HG02610 (cell line): ENCODE data around the gene ABCA3.

Experiments used
- ATAC-seq: cut with Tn5 transposase; IDR thresholded peaks from one replicate; pipeline ENCODE4 v1.9.1; 2021; ENCODE audit warnings: mild to moderate bottlenecking, moderate library complexity; ENCODE audit not compliant: unreplicated experiment

The ABCA3 gene

DNA sequence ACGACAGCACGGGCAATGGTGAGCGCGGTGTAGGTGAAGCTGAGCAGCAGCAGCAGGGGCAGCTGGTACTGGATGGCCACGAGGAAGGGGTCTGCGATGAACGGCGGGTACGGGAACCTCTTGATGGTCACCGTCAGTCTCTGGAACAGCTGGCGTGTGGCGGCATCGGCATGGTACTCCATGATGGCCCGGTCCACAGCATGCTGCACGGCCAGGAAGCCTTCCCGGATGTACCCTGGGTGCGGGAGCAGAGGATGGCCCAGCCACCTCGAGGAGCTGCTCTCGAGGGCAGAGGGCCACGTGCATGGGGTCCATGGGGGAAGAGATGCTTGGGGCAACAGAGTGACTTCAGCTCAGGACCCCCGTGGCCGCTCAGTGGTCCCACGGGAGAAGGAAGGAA is 20.9 kb downstream of the ABCA3 start:
- ATAC-seq: no peak

DNA sequence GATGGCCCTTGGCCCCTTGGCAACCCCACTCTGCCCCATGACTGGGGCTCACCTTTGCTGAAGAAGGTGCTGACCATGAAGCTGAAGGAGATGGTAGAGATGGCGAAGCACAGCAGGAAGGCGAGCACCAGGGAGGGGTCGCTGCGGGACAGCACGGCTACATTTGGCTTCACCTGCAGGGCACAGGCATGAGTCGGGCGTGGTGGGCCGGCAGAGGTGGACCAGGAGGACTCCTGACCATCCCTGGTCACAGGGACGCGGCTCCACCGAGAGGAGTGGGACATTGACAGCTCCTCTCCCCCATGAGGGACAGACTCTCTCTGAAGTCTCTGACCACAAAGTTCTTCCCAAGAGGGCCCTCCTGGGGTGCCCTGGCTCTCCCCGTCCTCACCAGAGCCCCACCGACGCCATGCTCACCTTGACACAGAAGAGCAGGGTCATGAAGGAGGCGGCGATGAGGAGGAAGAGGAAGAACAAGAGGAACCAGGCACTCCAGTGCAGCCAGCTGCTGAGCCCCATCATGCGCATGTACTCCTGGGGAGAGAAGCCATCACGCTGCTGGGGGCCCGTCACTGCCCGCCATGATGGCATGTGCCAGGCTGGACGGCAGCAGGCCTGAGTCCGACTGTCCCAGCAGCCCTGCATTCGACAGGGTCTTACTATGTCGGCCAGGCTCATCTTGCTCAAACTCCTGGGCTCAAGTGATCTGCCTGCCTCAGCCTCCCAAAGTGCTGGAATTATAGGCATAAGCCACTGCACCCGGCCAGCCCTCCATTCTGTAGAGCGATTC is 23.1 kb downstream of the ABCA3 start:
- no peak for ATAC-seq

DNA sequence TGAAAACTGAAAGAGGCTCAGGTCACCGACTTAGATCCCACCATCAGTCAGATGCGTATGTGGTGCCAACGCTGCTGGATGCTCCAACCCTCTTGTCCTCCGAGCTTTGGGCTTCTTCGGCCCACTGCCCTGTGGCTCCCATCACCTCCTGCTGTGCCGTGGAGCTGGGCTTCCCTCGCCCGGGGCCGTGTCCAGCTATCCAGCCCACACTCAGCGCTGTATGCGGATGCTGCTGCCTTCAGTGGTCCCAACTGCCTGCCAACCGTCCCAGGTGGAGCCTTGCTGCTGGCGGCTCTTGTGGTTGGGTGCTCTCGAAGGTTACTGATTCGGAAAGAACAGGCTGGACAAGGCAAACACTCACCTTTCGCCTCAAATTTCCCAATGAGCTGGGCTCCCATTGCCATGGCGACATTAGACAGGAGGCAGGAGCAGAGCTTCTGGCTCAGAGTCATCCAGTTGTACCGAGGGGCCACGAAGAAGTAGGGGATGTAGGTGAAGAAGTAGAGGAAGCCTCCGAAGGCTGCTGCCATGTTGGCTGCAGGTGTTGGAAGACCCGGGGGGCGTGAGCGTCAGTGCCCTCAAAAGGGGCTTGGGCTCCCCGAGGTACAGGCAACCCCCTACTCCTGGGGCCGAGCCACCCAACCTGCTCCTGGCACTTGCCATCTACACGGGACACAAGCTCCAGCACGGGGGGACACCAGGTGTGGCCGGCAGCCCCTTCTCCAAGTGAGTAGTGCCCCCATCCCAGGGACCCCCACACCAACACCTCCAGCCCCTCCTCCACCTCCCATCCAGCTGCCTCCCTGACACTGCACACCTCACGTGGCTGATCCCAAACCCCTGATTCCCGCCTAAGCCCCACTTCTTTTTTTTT is 32.2 kb downstream of the ABCA3 start:
- ATAC-seq: no peak

DNA sequence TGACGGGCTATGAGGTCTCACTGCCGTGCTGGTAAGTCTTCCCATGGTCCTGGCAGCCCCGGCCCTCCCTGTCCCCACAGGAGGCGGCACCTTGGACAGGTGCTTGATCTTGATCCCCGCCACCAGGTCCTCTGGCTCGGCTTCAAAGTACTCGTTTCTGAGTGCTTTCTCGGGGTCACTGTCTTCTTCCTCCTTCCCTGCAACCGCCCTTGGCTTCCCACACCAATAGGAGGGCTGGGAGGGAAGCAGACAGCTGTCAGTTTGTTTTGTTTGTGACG is 40.7 kb downstream of the ABCA3 start:
- ATAC-seq: no peak

DNA sequence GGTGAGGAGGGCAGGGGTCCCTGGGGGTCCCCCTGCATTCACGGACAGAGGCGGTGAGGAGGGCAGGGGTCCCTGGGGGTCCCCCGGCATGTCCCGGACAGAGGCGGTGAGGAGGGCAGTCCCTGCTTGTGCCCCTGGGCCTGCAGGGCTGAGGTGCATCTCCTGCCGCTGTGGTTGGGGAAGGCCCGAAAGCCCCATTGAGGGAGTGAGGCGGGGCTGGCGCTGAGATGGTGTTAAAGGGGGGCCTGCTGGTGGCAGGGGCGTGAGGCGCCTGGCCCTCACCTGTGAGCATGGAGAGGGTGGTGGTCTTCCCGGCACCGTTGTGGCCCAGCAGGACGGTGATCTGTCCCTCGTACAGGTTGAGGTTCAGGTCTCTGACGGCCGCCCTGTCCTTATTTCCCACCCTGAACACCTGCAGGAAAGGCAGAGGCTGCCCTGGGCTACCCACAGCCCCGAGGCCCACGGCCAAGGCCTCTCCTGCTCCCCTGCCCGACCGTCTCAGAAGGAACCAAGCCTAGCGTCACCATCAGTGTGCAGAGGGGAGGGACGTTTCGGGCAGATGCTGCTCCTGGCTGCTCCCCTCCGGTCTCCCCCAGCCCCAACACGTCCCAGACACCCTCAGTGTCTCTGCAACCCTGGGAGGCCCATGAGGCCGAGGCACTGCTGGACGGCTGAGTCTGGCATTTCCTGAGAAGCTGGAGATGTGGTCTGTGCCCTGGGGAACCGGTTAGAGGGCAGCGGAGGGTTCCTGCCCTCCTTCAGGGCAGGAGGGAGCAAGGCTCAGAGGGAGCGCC is 41.2 kb downstream of the ABCA3 start:
- ATAC-seq: no peak

DNA sequence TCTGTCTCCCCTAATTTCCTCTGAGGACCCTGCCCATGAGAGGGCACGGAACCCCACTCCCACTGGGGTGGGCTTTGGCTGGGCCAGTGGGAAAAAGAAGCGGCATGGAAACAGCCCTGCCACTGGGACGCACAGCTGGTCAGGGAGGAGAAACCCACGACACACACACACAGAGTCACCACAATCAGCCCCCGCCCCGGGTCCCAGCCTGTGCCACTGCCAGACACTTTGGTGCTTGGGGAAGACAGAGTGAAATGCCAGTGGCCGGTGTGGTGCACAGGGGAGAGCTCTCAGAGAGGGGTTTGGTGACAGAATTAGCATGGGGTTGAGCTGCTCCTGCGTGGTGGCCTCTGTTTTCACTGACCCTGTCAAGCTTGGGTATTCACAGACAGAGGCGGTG is 41.9 kb downstream of the ABCA3 start:
- ATAC-seq: no peak

DNA sequence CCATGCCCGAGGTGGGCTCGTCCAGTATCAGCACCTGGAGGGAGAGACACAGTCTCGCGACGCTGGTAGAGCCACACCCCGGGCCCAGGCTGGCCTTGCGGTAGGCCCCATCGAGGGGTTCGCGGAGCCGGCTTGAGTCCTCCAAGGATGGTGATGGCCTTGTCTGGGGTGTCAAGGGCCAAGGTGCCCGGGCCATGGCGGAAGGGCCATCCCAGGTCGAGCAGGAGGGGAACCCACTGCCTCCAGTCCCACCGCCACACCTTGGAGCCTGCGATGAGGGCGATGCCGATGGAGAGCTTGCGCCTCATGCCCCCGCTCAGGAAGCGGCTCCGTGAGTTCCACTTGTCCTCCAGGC is 43.0 kb downstream of the ABCA3 start:
- ATAC-seq: no peak

DNA sequence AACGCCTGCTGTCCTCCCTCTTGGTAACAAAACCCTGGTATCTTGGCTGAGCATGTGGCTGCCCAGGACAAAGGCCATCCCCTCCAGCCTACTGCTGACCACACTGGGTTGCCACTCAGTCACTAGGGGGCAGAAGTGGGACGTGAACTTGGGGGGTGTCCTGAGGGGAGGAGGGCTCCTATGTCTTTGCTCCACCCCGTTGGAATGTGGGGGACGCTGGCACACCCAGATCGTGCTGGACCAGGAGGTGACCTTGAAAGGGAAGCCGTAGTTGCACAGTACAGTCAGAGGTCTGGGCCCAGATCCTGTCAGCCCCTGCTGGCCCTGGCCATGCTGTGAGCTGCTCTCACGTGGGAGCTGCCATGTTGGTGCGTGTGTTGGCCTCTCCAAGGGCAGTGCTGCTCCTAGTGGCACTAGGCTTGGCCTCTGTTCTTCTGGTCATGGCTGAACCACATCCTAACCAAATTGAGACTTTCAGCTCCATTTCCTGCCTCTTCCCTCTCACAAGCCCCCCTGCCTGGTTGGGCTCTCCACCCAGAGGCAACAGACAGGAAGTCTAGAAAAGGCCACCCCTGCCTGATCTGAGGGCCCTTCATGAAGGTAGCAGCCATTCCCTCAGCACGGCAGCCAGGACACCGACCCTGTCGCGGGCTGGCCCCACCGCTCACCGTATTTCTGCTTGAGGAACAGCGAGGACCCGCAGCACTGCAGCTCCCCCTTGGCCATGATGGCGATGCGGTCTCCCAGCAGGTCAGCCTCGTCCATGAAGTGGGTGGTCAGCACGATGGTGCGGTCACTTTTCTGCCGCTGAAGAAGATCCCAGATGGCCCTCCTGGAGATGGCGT is 43.6 kb downstream of the ABCA3 start:
- ATAC-seq: no peak

DNA sequence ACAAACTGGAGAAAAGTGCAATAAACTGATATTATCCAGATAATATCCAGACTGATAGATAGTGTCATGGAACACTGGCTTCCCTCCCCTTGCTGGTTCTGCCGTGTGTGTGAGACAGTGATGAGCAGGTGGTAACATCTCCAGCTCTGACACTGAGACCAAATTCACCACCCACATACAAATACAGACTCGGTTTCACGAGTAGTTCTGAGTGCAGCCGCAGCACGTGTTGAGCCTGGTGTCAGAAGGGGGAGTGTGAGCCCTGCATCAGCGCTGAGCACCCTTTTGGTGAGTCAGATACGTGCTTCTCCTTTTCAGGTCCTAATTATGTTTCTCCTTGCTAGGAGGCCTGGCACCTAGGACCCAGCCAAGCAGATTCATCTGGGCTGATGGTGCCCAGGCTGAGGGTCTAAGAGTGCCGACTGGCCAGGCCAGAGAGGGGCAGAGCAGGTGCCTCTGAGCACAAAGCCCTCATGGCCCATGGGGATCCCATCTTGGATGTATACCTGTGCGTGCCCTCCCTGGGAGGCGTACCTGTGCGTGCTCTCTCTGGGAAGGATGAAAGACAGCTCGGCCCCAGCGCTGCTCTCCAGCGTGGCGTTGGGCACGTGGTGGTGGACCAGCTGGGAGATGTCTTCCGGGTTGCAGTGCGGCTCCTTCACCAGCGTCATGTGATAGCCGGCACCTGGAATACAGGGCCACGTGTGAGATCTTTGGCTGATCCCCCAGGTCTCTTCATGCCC is 45.3 kb downstream of the ABCA3 start:
- no peak for ATAC-seq

DNA sequence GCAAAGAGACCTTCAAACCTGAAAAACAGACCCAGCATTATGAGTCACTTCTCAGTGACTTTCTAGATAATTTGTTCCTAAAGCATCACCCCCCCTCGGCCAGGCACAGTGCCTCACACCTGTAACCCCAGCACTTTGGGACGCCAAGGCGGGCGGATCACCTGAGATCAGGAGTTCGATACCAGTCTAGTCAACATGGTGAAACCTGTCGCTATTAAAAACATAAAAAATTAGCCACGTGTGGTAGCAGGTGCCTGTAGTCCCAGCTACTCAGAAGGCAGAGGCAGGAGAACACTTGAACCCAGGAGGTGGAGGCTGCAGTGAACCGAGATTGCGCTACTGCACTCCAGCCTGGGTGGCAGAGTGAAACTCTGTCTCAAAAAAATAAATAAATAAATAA is 48.3 kb downstream of the ABCA3 start:
- ATAC-seq: no peak

DNA sequence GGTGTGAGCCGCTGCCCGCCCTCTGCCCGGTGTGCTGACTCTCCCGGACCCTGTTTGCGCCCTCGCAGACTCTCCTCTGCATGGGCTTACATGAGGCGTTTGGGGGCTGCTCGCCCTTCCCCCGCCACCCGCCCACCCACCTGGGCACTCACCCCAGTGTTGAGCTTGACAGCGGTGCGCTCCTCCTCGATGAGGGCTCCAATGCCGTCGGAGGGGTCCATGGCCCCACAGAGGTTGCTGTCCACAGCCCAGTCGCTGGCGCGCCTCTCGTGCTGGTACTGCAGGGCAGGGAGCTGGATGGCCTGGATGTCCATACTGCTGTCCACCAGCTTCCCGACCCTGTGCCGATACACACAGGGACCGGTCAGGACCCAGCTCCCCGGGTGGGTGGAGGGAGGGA is 51.2 kb downstream of the ABCA3 start:
- no peak for ATAC-seq

DNA sequence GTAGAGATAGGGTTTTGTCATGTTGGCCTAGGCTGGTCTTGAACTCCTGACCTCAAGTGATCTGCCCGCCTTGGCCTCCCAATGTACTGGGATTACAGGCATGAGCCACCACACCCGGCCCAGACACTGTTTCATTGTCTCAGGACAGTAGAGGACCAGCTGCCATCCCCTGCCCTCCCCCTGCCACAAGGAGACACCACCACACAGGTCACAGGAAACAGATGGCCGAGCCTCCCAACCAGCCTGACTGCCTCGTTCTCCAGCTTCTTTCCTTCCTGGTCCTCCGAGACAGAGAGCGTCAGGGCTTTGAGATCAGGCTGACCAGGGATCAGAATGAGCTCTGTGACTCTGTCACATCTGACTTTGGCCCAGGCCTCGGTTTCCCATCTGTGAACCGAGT is 51.8 kb downstream of the ABCA3 start:
- ATAC-seq: no peak

DNA sequence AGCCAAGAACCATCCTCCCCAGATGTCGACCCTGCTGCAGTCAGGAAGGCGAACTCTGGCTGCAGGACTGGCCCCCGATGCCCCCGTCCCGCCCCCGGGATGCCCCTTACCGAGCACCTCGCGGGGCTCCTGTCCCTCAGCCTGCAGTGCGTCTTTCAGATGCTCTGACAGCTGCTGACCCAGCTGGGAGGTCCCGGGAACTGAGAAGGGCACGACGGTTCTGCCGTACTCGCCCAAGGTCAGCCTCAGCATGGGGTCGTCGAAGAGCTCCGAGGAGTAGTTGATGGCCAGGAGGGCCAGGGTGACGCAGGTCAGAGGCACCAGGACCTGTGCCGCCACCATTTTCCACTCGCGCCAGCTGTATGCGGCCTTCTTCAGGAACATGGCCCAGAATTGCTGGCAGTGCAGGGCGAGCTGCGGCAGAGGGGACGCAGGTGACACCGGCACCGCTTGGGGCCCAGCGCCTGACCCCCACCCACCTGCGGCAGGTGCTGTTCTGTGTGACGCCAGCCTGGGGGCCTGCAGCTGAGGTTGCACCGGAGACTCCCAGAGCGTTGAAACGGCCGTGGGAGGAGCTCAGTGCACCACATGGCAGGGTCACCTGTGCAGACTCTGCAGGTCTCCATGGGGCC is 52.5 kb downstream of the ABCA3 start:
- ATAC-seq: no peak

DNA sequence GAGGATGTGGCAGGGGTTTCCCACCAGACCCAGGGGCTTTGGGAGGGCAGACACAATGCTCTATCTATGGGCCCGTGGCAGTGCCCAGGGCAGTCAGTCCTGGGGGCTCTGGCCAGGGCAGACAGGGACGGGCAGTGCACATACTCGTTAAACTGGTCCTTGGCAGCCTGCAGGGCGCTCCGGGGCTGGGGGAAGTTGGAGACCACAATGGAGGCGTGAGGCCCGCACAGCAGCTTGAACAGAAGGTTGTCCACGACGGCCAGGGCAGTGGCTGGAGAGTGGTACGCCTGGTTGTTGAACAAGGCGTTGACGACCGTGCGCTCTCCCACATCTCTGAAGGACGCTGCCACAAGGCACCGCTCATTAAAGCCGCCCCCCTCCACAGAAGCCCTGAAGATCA is 54.0 kb downstream of the ABCA3 start:
- ATAC-seq: no peak

DNA sequence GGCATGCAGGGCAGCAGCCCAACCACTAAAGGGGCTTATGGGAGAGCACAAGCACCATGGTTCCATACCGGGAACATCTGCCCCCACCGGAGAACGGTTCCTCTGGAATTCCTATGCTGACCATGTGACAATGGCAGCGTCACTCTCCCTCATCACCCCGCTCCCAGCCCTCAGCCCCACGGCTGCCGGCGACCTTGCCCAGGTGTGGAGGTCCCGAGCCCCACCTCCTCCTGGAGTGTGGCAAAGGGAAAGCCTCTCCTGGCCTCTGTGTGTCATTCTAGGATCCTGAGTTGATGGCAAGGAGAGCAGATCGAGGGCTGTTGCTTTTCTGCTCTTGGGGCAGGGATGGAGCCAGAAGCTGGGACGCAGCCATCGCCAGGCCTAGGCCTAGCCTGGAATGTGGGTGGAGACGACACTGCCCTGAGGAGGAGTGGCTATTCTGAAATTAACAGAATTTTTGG is 54.8 kb downstream of the ABCA3 start:
- no peak for ATAC-seq

DNA sequence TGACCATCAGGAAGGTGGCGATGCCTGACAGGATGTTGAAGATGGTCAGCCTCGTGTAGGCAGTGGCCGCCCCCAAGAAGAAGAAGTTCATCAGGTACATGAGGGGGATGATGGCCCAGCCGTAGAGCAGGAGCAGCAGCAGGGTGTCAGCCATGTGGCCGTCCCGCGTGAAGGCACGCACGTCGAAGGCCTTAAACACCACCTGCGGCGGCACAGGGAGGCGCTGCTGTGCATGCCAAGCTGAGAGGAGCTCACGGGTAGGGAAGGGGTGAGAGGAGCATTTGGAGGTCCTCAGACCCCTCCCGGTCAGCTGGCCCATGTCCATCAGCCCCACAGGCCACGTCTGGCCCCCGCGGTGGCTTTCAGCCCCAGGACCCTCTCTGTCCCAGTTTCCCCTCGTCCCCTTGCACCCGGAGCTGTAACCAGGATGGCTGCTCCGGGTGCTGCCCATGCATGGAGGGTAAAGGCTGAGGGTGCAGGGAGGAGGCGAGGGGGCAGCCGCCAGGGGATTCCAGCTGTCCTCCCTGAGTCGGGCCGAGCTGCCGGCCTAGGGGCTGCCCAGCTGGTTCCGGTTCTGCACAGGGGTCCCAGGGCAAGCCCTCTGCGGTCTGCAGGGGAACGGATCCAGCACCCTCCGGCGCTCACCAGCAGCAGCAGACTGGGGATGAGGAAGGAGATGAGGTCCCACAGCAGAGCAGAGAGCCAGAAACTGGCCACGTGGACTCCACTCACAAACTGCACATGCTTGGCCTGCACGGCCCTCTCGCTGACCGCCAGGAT is 55.5 kb downstream of the ABCA3 start:
- no peak for ATAC-seq

DNA sequence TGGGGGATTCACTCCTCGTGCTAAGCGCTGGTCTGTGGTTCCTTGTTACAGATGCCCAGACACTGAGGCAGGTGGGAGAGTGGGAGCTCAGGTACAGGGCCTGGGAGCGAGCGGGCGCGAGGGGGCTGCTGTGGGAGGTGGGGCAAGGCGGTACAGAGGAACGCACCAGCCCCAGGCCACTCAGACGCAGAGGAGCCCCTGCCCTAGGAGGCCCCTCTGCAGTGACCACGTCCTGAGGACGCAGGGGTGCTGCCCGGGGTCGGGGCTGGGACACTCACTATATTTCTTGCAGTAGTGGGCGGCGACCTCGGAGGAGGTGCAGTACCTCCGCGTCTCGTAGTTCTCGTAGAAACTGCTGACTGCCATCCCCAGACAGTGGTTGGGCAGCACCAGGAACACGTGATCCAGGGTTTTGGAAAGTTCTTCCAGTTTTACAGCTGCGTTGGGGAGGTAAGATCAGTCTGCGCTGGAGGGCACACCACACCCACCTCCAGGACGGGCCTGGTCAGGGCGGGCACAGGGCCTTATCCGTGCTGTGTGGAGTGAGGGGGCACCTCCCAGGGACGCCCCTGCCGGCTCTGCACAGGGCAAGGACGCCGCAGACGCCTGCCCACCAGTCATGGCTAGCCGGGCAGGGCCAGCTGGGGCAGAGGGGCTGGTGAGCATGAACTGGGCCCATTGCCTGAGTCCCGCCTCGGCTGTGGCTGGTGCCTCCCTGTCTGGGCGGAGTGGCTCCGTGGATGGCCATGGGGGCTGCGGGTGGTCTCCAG is 56.3 kb downstream of the ABCA3 start:
- ATAC-seq: no peak
